Vagina (tissue), 2 donors: Measurements from ENCODE around the gene KRT16. TPM values are rescaled to one million over a fixed set of nuclear protein-coding genes. Genes with fewer than 3 reads are reported as not detected.

Source experiments
- DNase-seq, 2 donors: peaks; one replicate each; pipeline ENCODE4 v3.0.0-alpha.2; 2017; ENCODE audit errors: extremely low spot score in 2 of 2
- H3K27ac ChIP-seq: fragments of 200-600 bp; sonication (generic); one replicate; pipeline ENCODE4 v1.5.1; 2019
- H3K27me3 ChIP-seq: fragments of 200-600 bp; sonication (generic); one replicate; pipeline ENCODE4 v1.5.1; 2019
- H3K36me3 ChIP-seq, 2 donors: fragments of 200-600 bp; sonication (generic); one replicate each; pipeline ENCODE4 v1.5.1; 2017 to 2019
- H3K4me1 ChIP-seq: fragments of 200-600 bp; sonication (generic); one replicate; pipeline ENCODE4 v1.5.1; 2019
- H3K4me3 ChIP-seq, 2 donors: fragments of 200-600 bp; sonication (generic); 1 replicate in 1 of 2; 2 replicates in 1 of 2; pipeline ENCODE4 v1.5.1; 2016 to 2019
- H3K9me3 ChIP-seq: fragments of 200-600 bp; sonication (generic); one replicate; pipeline ENCODE4 v1.5.1; 2019
- POLR2A ChIP-seq, 2 donors: fragments of 450-650 bp; IDR thresholded peaks; one replicate each; pipeline ENCODE4 v1.6.1; 2017; ENCODE audit warnings: antibody characterized with exemption in 2 of 2, mild to moderate bottlenecking in 2 of 2, moderate library complexity in 2 of 2
- POLR2AphosphoS5 ChIP-seq, 2 donors: sonication (generic); formaldehyde crosslinking; IDR thresholded peaks; one replicate each; pipeline ENCODE4 v1.9.0; 2017; ENCODE audit warnings: antibody characterized with exemption in 2 of 2, mild to moderate bottlenecking in 2 of 2, low read depth in 1 of 2; ENCODE audit not compliant: insufficient read depth in 1 of 2
- intact Hi-C: fragments of 100-400 bp; cut with DNase I; formaldehyde crosslinking; loops from one replicate; pipeline ENCODE4 v1.15.1; 2023
- total RNA-seq: library from RNA; depleted of rRNA; stranded (reverse); fragments of >200 nt; gene quantifications from one replicate; pipeline ENCODE4 v1.2.3, GENCODE V29; 2016
- TF ChIP-seq, protein P1 (sequence below), 3 experiments: fragments of 450-650 bp in 2 of 3; fragments of 200-600 bp in 1 of 3; sonication (generic) in 1 of 3; IDR thresholded peaks; one replicate each; pipeline ENCODE4 v1.5.1; 2017 to 2019; ENCODE audit warnings: antibody characterized with exemption in 3 of 3, mild to moderate bottlenecking in 2 of 3, moderate library complexity in 2 of 3

The KRT16 gene
- total RNA-seq, 1 donor from 2014 or later: 872 TPM

DNA sequence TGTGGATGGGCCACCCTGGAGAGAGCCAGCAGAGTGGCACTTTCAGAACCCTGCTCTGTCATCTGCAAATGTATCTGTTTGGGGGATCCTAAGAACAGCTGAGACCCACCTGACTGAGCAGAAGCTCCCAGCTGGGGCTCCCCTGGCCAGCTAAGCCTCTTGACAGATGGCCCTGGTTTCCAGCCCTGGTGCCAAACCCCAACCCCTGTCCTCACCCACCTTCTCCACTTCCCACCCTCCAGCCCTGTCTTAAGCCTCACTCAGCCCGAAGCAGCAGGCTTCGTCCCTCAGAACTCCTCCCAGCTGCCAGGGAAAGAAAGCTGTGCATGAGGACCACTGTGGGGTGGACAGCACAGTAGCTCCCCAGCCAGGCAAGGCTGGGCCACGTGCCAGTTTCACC is 37.2 kb downstream of the KRT16 start:
- no peaks in the 10 kb centered on the region for H3K9me3 ChIP-seq
- no peak for DNase-seq
- no peak for TF ChIP-seq POLR2A (IDR thresholded peaks at IDR 0.05)
- no peak for TF ChIP-seq POLR2AphosphoS5 (IDR thresholded peaks at IDR 0.05; ENCODE audit: insufficient read depth in 1 of 2, low read depth in 1 of 2)
- TF ChIP-seq, protein P1, sequence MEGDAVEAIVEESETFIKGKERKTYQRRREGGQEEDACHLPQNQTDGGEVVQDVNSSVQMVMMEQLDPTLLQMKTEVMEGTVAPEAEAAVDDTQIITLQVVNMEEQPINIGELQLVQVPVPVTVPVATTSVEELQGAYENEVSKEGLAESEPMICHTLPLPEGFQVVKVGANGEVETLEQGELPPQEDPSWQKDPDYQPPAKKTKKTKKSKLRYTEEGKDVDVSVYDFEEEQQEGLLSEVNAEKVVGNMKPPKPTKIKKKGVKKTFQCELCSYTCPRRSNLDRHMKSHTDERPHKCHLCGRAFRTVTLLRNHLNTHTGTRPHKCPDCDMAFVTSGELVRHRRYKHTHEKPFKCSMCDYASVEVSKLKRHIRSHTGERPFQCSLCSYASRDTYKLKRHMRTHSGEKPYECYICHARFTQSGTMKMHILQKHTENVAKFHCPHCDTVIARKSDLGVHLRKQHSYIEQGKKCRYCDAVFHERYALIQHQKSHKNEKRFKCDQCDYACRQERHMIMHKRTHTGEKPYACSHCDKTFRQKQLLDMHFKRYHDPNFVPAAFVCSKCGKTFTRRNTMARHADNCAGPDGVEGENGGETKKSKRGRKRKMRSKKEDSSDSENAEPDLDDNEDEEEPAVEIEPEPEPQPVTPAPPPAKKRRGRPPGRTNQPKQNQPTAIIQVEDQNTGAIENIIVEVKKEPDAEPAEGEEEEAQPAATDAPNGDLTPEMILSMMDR (IDR thresholded peaks at IDR 0.05): no peak
- intact Hi-C loops: no loop called here
- peaks cover 15% of the 10 kb centered on the region for H3K4me1 ChIP-seq
- no peaks in the 10 kb centered on the region for H3K36me3 ChIP-seq
- H3K4me3 ChIP-seq: no peak overlapping the region
- no peaks in the 10 kb centered on the region for H3K27me3 ChIP-seq
- H3K27ac ChIP-seq: no peak overlapping the region

DNA sequence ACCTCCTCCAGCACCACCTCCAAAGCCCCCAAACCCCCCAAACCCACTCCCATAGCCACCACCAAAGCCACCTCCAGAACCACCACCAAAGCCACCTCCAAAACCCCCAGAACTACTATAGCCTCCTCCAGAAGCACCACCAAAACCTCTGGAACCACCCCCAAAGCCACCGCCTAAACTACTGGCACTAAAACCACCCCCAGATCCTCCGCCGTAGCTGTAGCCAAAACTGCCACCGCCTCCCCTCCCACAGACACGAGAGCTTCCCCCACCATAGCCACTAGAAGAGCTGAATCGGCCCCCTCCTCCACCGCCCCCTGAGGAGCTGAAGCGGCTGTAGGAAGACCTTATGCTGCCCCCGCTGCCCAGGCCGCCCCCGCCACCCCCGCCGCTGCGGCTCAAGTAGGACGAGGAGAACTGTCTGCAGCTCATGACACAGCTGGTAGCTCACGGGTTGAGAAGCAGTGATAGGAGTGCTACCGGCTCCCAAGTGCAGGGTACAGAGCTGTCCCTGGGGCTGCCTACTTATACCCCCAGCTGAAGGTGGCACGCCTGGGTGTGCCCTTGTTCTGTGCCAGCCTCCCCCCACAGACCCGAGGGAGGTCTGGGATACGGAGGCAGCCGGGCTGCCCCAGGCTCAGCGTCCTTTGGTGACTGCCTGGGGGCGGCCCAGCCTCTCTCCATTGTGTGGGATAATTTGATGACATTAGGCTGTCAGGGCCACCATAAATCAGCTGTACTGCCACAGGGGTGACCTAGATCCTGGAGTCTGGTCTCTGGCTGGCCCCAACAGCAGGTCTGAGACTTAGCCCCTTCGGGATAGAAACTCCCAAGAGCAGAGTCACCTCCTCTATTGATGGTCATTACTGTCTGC is 40.8 kb downstream of the KRT16 start, which contains the start of gene KRT9:
Gene KRT9, minus strand, starts transcription at position 499 of the 874 bp plus-strand sequence. Its CDS starts 67 bp downstream, at position 432.
- Histone ChIP-seq H3K4me3 (no peak within 1 kb of the TSS), H3K27ac (no peak within 1 kb of the TSS), H3K36me3 (no peaks in the 10 kb centered on the region), H3K9me3 (no peaks in the 10 kb centered on the region), H3K27me3 (no peaks in the 10 kb centered on the region), H3K4me1 (no peaks in the 10 kb centered on the region)
- TF ChIP-seq POLR2AphosphoS5 (IDR thresholded peaks at IDR 0.05; ENCODE audit: insufficient read depth in 1 of 2, low read depth in 1 of 2) (no peak), POLR2A (IDR thresholded peaks at IDR 0.05) (no peak)
- TF ChIP-seq, protein P1 (IDR thresholded peaks at IDR 0.05): no peak
- intact Hi-C loops: no loop called here
- no peak for DNase-seq

DNA sequence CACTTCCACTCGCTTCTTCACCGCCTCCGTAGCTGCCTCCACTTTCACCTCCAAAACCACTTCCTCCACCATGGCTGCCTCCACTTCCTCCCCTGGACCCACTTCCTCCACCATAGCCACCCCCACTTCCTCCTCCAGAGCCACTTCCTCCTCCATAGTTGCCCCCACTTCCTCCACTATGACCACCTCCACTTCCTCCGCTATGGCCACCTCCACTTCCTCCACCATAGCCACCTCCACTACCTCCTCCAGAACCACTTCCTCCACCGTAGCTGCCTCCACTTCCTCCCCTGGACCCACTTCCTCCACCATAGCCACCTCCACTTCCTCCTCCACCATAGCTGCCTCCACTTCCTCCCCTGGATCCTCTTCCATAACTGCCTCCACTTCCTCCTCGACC is 45.2 kb downstream of the KRT16 start:
- H3K9me3 ChIP-seq: no peaks in the 10 kb centered on the region
- TF ChIP-seq, protein P1 (IDR thresholded peaks at IDR 0.05): no peak
- no peak for TF ChIP-seq POLR2AphosphoS5 (IDR thresholded peaks at IDR 0.05; ENCODE audit: insufficient read depth in 1 of 2, low read depth in 1 of 2)
- no peak for TF ChIP-seq POLR2A (IDR thresholded peaks at IDR 0.05)
- no peaks in the 10 kb centered on the region for H3K36me3 ChIP-seq
- no peak overlapping the region for H3K4me3 ChIP-seq
- intact Hi-C loops: no loop called here
- no peaks in the 10 kb centered on the region for H3K27me3 ChIP-seq
- H3K4me1 ChIP-seq: no peaks in the 10 kb centered on the region
- H3K27ac ChIP-seq: no peak overlapping the region
- DNase-seq: no peak

DNA sequence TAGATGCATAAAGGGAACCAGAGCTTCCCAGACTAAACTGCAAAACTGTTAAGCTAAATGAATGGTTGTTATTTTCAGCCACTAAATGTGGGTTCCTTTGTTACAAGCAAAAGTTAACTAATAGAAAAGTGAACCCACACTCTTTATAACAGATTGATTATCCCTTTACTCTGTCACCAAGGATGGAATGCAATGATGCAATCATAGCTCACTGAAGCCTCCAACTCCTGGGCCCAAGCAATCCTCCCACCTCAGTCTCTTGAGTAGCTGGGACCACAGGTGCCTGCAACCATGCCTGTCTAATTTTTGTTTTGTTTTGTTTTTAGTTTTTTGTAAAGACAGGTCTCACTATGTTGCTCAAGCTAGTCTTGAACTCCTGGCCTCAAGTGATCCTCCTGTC is 47.2 kb downstream of the KRT16 start:
- Histone ChIP-seq H3K4me1 (no peaks in the 10 kb centered on the region), H3K36me3 (no peaks in the 10 kb centered on the region), H3K27ac (no peak overlapping the region), H3K9me3 (no peaks in the 10 kb centered on the region), H3K4me3 (no peak overlapping the region), H3K27me3 (no peaks in the 10 kb centered on the region)
- TF ChIP-seq POLR2AphosphoS5 (IDR thresholded peaks at IDR 0.05; ENCODE audit: insufficient read depth in 1 of 2, low read depth in 1 of 2) (no peak), POLR2A (IDR thresholded peaks at IDR 0.05) (no peak)
- TF ChIP-seq, protein P1 (IDR thresholded peaks at IDR 0.05): no peak
- intact Hi-C loops: no loop called here
- no peak for DNase-seq

DNA sequence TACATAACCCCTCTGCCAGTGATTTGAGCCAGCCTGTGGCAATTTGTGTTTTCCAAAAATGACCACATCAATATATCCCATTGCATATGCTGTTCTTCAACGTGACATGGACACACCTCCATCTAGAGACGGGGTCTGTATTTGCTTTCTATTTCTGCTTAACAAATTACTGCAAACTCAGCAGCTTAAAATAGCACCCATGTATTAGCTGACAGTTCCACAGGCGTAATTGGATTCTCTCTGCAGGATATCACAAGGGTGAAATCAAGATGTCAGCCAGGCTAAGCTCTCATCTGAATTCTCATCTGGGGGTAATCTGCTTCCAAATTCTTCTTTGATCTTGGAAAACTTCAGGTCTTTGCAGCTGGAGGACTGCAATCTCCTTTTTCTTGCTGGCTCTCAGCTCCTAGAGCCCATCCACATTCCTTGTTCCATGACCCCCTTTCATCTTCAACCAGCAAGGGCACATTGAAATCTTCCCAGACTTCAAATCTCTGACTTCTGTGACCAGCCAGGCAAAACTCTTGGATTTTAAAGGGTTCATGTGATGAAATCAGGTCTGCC is 48.9 kb downstream of the KRT16 start:
- no peak overlapping the region for H3K4me3 ChIP-seq
- no peaks in the 10 kb centered on the region for H3K36me3 ChIP-seq
- TF ChIP-seq POLR2AphosphoS5 (IDR thresholded peaks at IDR 0.05; ENCODE audit: insufficient read depth in 1 of 2, low read depth in 1 of 2): no peak
- no peak for TF ChIP-seq POLR2A (IDR thresholded peaks at IDR 0.05)
- TF ChIP-seq, protein P1 (IDR thresholded peaks at IDR 0.05): no peak
- intact Hi-C loops: no loop called here
- H3K4me1 ChIP-seq: no peaks in the 10 kb centered on the region
- no peaks in the 10 kb centered on the region for H3K27me3 ChIP-seq
- no peaks in the 10 kb centered on the region for H3K9me3 ChIP-seq
- H3K27ac ChIP-seq: no peak overlapping the region
- no peak for DNase-seq
